Panc1 (cell line): Measurements from ENCODE around the gene TMCO4. TPM values are rescaled to one million over a fixed set of nuclear protein-coding genes. Genes with fewer than 3 reads are reported as not detected.

Source experiments
- ATAC-seq: fragments of 200-7000 bp; cut with Tn5 transposase; 2 replicates; pipeline ENCODE4 v1.9.1; 2020; ENCODE audit warnings: mild to moderate bottlenecking, moderate library complexity
- BruUV-seq: library from RNA; stranded (reverse); fragments of 400-500 nt; replicated peaks from 2 replicates; lab custom pipeline; 2021; lab: Mats Ljungman, UMichigan
- CTCF ChIA-PET: fragments of 300-600 bp; sonication (Branson Sonifier 250); formaldehyde crosslinking; loops from one replicate; lab custom pipeline; 2022; ENCODE audit warnings: antibody characterized with exemption; lab: Charles Lee
- POLR2A ChIA-PET: fragments of 300-600 bp; sonication (Branson Sonifier 250); formaldehyde crosslinking; loops from one replicate; lab custom pipeline; 2022; ENCODE audit warnings: antibody characterized with exemption; lab: Charles Lee
- DNase-seq: peaks from one replicate; pipeline ENCODE4 v3.0.0-alpha.2; 2010; ENCODE audit warnings: low read depth, low spot score
- H3K27ac ChIP-seq: 2 replicates; pipeline ENCODE4 v1.5.1; 2011; ENCODE audit warnings: mild to moderate bottlenecking, low read length, inconsistent platforms
- H3K27me3 ChIP-seq: fragments of 200-500 bp; sonication (Bioruptor generic); 2 replicates; pipeline ENCODE4 v1.6.0; 2014; ENCODE audit warnings: low read length, inconsistent platforms; ENCODE audit not compliant: control insufficient read depth, insufficient read depth
- H3K36me3 ChIP-seq: fragments of 200-500 bp; sonication (Bioruptor generic); 2 replicates; pipeline ENCODE4 v1.5.1; 2014; ENCODE audit warnings: inconsistent platforms, mild to moderate bottlenecking, low read length, moderate library complexity; ENCODE audit not compliant: control insufficient read depth, insufficient read depth
- H3K4me1 ChIP-seq: 2 replicates; pipeline ENCODE4 v1.5.1; 2011; ENCODE audit warnings: inconsistent platforms, mild to moderate bottlenecking, low read length, moderate library complexity; ENCODE audit not compliant: control insufficient read depth, insufficient read depth
- H3K4me3 ChIP-seq, 2 experiments: 2 replicates each; pipeline ENCODE4 v1.5.1; 2011 to 2012; ENCODE audit warnings: low read depth in 2 of 2, low read length in 2 of 2, mild to moderate bottlenecking in 2 of 2, inconsistent platforms in 1 of 2, moderate library complexity in 1 of 2
- H3K9me3 ChIP-seq: fragments of 200-500 bp; sonication (Bioruptor generic); 2 replicates; pipeline ENCODE4 v1.5.1; 2014; ENCODE audit warnings: low read depth, mild to moderate bottlenecking, inconsistent platforms, low read length, moderate library complexity; ENCODE audit not compliant: control insufficient read depth, insufficient read depth
- POLR2AphosphoS5 ChIP-seq: IDR thresholded peaks from 2 replicates; pipeline ENCODE4 v1.6.1; 2012; ENCODE audit warnings: mild to moderate bottlenecking, low read depth, low read length, moderate library complexity
- SIN3A ChIP-seq: IDR thresholded peaks from 2 replicates; pipeline ENCODE4 v1.6.1; 2012; ENCODE audit warnings: low read depth, mild to moderate bottlenecking, low read length, moderate library complexity, borderline replicate concordance; ENCODE audit not compliant: insufficient read depth
- TCF7L2 ChIP-seq: IDR thresholded peaks from 2 replicates; pipeline ENCODE4 v1.6.1; 2011; ENCODE audit warnings: mild to moderate bottlenecking, low read depth, low read length, inconsistent platforms
- in situ Hi-C: cut with HindIII; loops from 2 replicates; pipeline ENCODE4 v1.10.0; 2016; ENCODE audit warnings: low sequenced_read_pairs, low pct_unique_long_range_greater_than_20kb
- intact Hi-C: fragments of 100-400 bp; cut with micrococcal nuclease; formaldehyde crosslinking; loops from one replicate; pipeline ENCODE4 v1.10.0; 2022; ENCODE audit not compliant: unreplicated experiment
- total RNA-seq: library from RNA; stranded (reverse); gene quantifications from one replicate; pipeline ENCODE4 v1.2.1, GENCODE V29; 2021; ENCODE audit not compliant: unreplicated experiment
- TF ChIP-seq, protein P1 (sequence below), 2 experiments: IDR thresholded peaks; 2 replicates each; pipeline ENCODE4 v1.6.1; 2011 to 2012; ENCODE audit warnings: low read depth in 2 of 2, control low read depth in 1 of 2, low read length in 1 of 2, mild to moderate bottlenecking in 1 of 2, moderate library complexity in 1 of 2; ENCODE audit not compliant: insufficient read depth in 1 of 2
- TF ChIP-seq, protein P2 (sequence below): fragments of 450-650 bp; IDR thresholded peaks from 2 replicates; pipeline ENCODE4 v1.5.1; 2017; ENCODE audit warnings: mild to moderate bottlenecking

Gene TMCO4
- total RNA-seq, 1 experiment from 2014 or later: 13.2 TPM

GRCh38 chr1:19739628-19740027, 60.1 kb downstream of the TMCO4 start:
- ATAC-seq (no peak), DNase-seq (no peak)
- intact Hi-C loops (no loop called here), in situ Hi-C loops (no loop called here)
- ChIA-PET CTCF (no interaction called here), POLR2A (no interaction called here)
- Histone ChIP-seq H3K27me3 (no peaks in the 10 kb centered on the region), H3K36me3 (no peaks in the 10 kb centered on the region), H3K9me3 (no peaks in the 10 kb centered on the region), H3K27ac (no peak overlapping the region), H3K4me3 (no peak overlapping the region), H3K4me1 (no peaks in the 10 kb centered on the region)
- no peak for TF ChIP-seq SIN3A
- TF ChIP-seq, protein P1, sequence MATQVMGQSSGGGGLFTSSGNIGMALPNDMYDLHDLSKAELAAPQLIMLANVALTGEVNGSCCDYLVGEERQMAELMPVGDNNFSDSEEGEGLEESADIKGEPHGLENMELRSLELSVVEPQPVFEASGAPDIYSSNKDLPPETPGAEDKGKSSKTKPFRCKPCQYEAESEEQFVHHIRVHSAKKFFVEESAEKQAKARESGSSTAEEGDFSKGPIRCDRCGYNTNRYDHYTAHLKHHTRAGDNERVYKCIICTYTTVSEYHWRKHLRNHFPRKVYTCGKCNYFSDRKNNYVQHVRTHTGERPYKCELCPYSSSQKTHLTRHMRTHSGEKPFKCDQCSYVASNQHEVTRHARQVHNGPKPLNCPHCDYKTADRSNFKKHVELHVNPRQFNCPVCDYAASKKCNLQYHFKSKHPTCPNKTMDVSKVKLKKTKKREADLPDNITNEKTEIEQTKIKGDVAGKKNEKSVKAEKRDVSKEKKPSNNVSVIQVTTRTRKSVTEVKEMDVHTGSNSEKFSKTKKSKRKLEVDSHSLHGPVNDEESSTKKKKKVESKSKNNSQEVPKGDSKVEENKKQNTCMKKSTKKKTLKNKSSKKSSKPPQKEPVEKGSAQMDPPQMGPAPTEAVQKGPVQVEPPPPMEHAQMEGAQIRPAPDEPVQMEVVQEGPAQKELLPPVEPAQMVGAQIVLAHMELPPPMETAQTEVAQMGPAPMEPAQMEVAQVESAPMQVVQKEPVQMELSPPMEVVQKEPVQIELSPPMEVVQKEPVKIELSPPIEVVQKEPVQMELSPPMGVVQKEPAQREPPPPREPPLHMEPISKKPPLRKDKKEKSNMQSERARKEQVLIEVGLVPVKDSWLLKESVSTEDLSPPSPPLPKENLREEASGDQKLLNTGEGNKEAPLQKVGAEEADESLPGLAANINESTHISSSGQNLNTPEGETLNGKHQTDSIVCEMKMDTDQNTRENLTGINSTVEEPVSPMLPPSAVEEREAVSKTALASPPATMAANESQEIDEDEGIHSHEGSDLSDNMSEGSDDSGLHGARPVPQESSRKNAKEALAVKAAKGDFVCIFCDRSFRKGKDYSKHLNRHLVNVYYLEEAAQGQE (IDR thresholded peaks at IDR 0.05; ENCODE audit: insufficient read depth in 1 of 2, low read depth in 2 of 2, low read length in 1 of 2): no peak
- TF ChIP-seq POLR2AphosphoS5: no peak
- TF ChIP-seq, protein P2, sequence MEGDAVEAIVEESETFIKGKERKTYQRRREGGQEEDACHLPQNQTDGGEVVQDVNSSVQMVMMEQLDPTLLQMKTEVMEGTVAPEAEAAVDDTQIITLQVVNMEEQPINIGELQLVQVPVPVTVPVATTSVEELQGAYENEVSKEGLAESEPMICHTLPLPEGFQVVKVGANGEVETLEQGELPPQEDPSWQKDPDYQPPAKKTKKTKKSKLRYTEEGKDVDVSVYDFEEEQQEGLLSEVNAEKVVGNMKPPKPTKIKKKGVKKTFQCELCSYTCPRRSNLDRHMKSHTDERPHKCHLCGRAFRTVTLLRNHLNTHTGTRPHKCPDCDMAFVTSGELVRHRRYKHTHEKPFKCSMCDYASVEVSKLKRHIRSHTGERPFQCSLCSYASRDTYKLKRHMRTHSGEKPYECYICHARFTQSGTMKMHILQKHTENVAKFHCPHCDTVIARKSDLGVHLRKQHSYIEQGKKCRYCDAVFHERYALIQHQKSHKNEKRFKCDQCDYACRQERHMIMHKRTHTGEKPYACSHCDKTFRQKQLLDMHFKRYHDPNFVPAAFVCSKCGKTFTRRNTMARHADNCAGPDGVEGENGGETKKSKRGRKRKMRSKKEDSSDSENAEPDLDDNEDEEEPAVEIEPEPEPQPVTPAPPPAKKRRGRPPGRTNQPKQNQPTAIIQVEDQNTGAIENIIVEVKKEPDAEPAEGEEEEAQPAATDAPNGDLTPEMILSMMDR: no peak
- TF ChIP-seq TCF7L2: no peak
- BruUV-seq: no TSS peak

DNA sequence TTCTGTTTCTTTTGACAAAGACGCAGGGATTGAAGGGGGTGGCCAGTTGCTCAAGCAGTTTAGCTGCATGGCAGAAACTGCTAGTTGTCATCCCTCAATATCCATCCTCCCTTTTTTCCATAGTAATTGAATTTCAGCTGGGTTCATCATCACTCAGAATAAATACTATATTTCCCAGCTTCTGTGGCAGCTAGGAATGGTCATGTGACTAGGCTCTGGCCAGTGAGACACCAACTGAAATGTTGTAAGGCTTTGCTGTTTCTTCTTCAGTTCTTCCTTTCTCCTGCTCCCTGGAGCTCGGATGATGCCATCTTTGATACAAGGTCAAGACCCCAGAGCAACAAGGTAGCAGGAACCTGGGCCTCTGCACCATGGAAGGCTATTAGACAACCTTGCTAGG, 61.0 kb downstream of the TMCO4 start:
- Histone ChIP-seq H3K9me3 (no peaks in the 10 kb centered on the region), H3K4me3 (no peak overlapping the region), H3K27ac (no peak overlapping the region), H3K4me1 (no peaks in the 10 kb centered on the region), H3K27me3 (no peaks in the 10 kb centered on the region), H3K36me3 (no peaks in the 10 kb centered on the region)
- BruUV-seq: no TSS peak
- DNase-seq: no peak
- intact Hi-C loops: no loop called here
- POLR2A ChIA-PET: no interaction called here
- CTCF ChIA-PET: no interaction called here
- in situ Hi-C loops: no loop called here
- TF ChIP-seq SIN3A (no peak), POLR2AphosphoS5 (no peak), TCF7L2 (no peak)
- TF ChIP-seq, protein P2: no peak
- TF ChIP-seq, protein P1 (IDR thresholded peaks at IDR 0.05; ENCODE audit: insufficient read depth in 1 of 2, low read depth in 2 of 2, low read length in 1 of 2): no peak
- ATAC-seq: no peak
